Hepatocyte (in vitro differentiated cells): ENCODE data around the gene NHERF1. TPM values are rescaled to one million over a fixed set of nuclear protein-coding genes. Genes with fewer than 3 reads are reported as not detected.

Source experiments
- DNase-seq: peaks from one replicate; pipeline ENCODE4 v3.0.0-alpha.2; 2016; ENCODE audit warnings: low spot score
- H2AFZ ChIP-seq: fragments of 200-600 bp; sonication (generic); 2 replicates; pipeline ENCODE4 v1.6.0; 2016; ENCODE audit warnings: antibody characterized with exemption, mild to moderate bottlenecking
- H3K27ac ChIP-seq: fragments of 200-600 bp; sonication (generic); 2 replicates; pipeline ENCODE4 v1.5.1; 2016; ENCODE audit warnings: mild to moderate bottlenecking
- H3K27me3 ChIP-seq: fragments of 200-600 bp; sonication (generic); 2 replicates; pipeline ENCODE4 v1.6.1; 2016
- H3K36me3 ChIP-seq: fragments of 200-600 bp; sonication (generic); replicated peaks from 2 replicates; pipeline ENCODE4 v1.5.1; 2016; ENCODE audit warnings: low read depth; ENCODE audit not compliant: insufficient read depth
- H3K4me1 ChIP-seq: fragments of 200-600 bp; sonication (generic); 2 replicates; pipeline ENCODE4 v1.5.1; 2016; ENCODE audit warnings: mild to moderate bottlenecking, moderate library complexity; ENCODE audit not compliant: insufficient read depth
- H3K4me2 ChIP-seq: fragments of 200-600 bp; sonication (generic); 2 replicates; pipeline ENCODE4 v1.6.0; 2016
- H3K4me3 ChIP-seq: fragments of 200-600 bp; sonication (generic); 2 replicates; pipeline ENCODE4 v1.5.1; 2016; ENCODE audit warnings: mild to moderate bottlenecking
- H3K79me2 ChIP-seq: fragments of 200-600 bp; sonication (generic); 2 replicates; pipeline ENCODE4 v1.6.0; 2017; ENCODE audit warnings: mild to moderate bottlenecking
- H3K9me2 ChIP-seq: fragments of 200-600 bp; sonication (generic); replicated peaks from 2 replicates; pipeline ENCODE4 v1.6.0; 2017; ENCODE audit warnings: mild to moderate bottlenecking; ENCODE audit not compliant: insufficient read depth
- H3K9me3 ChIP-seq: fragments of 200-600 bp; sonication (generic); 2 replicates; pipeline ENCODE4 v1.5.1; 2016; ENCODE audit warnings: low read depth, mild to moderate bottlenecking
- H4K20me1 ChIP-seq: fragments of 200-600 bp; sonication (generic); 2 replicates; pipeline ENCODE4 v1.6.0; 2016; ENCODE audit warnings: mild to moderate bottlenecking; ENCODE audit not compliant: insufficient read depth, poor library complexity, severe bottlenecking
- EZH2 ChIP-seq: fragments of 200-600 bp; sonication (generic); IDR thresholded peaks from 2 replicates; pipeline ENCODE4 v1.6.1; 2016; ENCODE audit warnings: antibody characterized with exemption, mild to moderate bottlenecking, borderline replicate concordance
- EZH2phosphoT487 ChIP-seq: fragments of 200-600 bp; sonication (generic); IDR thresholded peaks from one replicate; pipeline ENCODE4 v1.6.1; 2018; ENCODE audit warnings: antibody characterized with exemption, mild to moderate bottlenecking, low read depth, moderate library complexity; ENCODE audit not compliant: unreplicated experiment, severe bottlenecking
- WGBS: methylation state at CpG from one replicate; pipeline ENCODE4 v1.1.6; 2016; ENCODE audit warnings: low lambda C conversion rate; ENCODE audit errors: missing lambda C conversion rate; 5-methylcytosine and 5-hydroxymethylcytosine counted together
- polyA plus RNA-seq: library from polyadenylated mRNA; unstranded; fragments of >200 nt; fragmentation: Nextera tagmentation; extraction: Ambion mirVana; gene quantifications from 2 replicates; pipeline ENCODE4 v1.2.1, GENCODE V29; 2016
- total RNA-seq: library from RNA; depleted of rRNA; stranded (reverse); fragments of >200 nt; gene quantifications from 2 replicates; pipeline ENCODE4 v1.2.3, GENCODE V29; 2014
- TF ChIP-seq, protein P1 (sequence below): fragments of 200-600 bp; sonication (generic); IDR thresholded peaks from 2 replicates; pipeline ENCODE4 v1.5.1; 2016; ENCODE audit warnings: antibody characterized with exemption, mild to moderate bottlenecking; ENCODE audit not compliant: poor library complexity

NHERF1 gene
- total and polyA plus RNA-seq, 2 experiments from 2014 or later: 263 to 763 TPM

GRCh38 chr17:74703311-74703710, 45.1 kb upstream of the NHERF1 start:
- H3K27ac ChIP-seq: no peak overlapping the region
- no peaks in the 10 kb centered on the region for H3K4me1 ChIP-seq
- no peaks in the 10 kb centered on the region for H3K9me3 ChIP-seq
- no peaks in the 10 kb centered on the region for H3K36me3 ChIP-seq
- no peaks in the 10 kb centered on the region for H3K79me2 ChIP-seq
- no peak for TF ChIP-seq EZH2
- TF ChIP-seq EZH2phosphoT487: no peak
- TF ChIP-seq, protein P1, sequence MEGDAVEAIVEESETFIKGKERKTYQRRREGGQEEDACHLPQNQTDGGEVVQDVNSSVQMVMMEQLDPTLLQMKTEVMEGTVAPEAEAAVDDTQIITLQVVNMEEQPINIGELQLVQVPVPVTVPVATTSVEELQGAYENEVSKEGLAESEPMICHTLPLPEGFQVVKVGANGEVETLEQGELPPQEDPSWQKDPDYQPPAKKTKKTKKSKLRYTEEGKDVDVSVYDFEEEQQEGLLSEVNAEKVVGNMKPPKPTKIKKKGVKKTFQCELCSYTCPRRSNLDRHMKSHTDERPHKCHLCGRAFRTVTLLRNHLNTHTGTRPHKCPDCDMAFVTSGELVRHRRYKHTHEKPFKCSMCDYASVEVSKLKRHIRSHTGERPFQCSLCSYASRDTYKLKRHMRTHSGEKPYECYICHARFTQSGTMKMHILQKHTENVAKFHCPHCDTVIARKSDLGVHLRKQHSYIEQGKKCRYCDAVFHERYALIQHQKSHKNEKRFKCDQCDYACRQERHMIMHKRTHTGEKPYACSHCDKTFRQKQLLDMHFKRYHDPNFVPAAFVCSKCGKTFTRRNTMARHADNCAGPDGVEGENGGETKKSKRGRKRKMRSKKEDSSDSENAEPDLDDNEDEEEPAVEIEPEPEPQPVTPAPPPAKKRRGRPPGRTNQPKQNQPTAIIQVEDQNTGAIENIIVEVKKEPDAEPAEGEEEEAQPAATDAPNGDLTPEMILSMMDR: no peak
- no peaks in the 10 kb centered on the region for H4K20me1 ChIP-seq
- no peak overlapping the region for H3K4me3 ChIP-seq
- DNase-seq: no peak
- no peak overlapping the region for H3K4me2 ChIP-seq
- H3K27me3 ChIP-seq: no peaks in the 10 kb centered on the region
- no peaks in the 10 kb centered on the region for H3K9me2 ChIP-seq
- no peak overlapping the region for H2AFZ ChIP-seq
- 68% methylated on average over 2 of the region's 2 CpGs for WGBS

GRCh38 chr17:74704544-74704943, 43.9 kb upstream of the NHERF1 start:
- no peaks in the 10 kb centered on the region for H3K4me1 ChIP-seq
- no peaks in the 10 kb centered on the region for H3K9me3 ChIP-seq
- H3K9me2 ChIP-seq: no peaks in the 10 kb centered on the region
- no peaks in the 10 kb centered on the region for H3K36me3 ChIP-seq
- 89% methylated on average over 8 of the region's 8 CpGs for WGBS
- no peak overlapping the region for H3K4me3 ChIP-seq
- no peaks in the 10 kb centered on the region for H3K79me2 ChIP-seq
- no peak overlapping the region for H3K4me2 ChIP-seq
- no peaks in the 10 kb centered on the region for H3K27me3 ChIP-seq
- no peak for DNase-seq
- no peak for TF ChIP-seq EZH2phosphoT487
- TF ChIP-seq, protein P1: no peak
- no peak for TF ChIP-seq EZH2
- H4K20me1 ChIP-seq: no peaks in the 10 kb centered on the region
- no peak overlapping the region for H2AFZ ChIP-seq
- H3K27ac ChIP-seq: no peak overlapping the region

DNA sequence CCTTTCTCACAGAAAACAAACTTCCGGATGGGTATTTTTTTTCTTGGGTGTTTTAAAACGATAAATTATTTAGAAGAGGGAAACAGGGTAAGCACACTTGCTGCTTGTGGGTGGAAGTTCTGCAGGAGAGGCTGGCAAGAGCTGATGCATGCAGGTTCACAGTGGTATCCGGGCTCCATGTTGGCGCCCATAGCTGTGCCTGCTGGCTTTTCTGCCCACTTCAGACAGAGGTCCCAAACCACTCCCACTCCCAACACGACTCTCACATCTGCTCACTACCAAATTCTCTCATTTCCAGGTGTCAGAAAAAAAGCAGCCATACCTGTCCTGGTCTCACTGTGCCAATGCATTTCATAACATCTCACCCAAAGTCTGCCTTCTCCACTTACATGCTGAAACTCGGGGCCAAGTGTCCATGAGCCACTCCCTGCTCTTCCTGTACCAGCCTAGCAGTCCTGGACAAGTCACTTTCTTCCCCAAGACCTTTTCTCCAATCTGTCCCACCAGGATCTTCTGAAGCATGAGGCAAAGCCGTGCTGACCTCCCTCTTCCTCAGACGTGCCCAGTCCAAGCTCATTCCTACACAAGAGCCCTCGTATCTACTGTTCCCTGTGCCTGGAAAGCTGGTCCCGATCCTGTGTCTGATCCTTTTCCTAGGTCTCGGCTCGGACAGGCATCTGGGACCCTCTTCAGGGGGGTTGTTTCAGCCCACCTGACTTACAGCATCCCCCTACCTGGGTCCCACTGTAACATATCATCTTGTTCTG, 37.2 kb upstream of the NHERF1 start:
- Histone ChIP-seq H3K4me1 (peaks cover 16% of the 10 kb centered on the region), H3K4me3 (no peak overlapping the region), H3K27ac (no peak overlapping the region), H3K36me3 (no peaks in the 10 kb centered on the region), H3K4me2 (no peak overlapping the region), H3K79me2 (no peaks in the 10 kb centered on the region), H4K20me1 (no peaks in the 10 kb centered on the region), H3K9me2 (no peaks in the 10 kb centered on the region), H3K27me3 (no peaks in the 10 kb centered on the region), H3K9me3 (no peaks in the 10 kb centered on the region), H2AFZ (no peak overlapping the region)
- TF ChIP-seq EZH2 (no peak), EZH2phosphoT487 (no peak)
- TF ChIP-seq, protein P1: no peak
- WGBS: 83% methylated on average over 12 of the region's 12 CpGs
- no peak for DNase-seq
